ENCODE results near the gene KIN. TPM values are rescaled to one million over a fixed set of nuclear protein-coding genes. Genes with fewer than 3 reads are reported as not detected.
A peak's percentile ranks its signal among the peaks of the same experiment; 100 is the strongest.

The KIN gene
- total RNA-seq, 1 experiment from 2014 or later, result 27.9 TPM

GRCh38 chr10:7702288-7702812, 85.4 kb downstream of the KIN start:
- H3K9me3 ChIP-seq, result no peaks in the 10 kb centered on the region
- no peak overlapping the region for H3K4me3 Mint-ChIP-seq (ENCODE audit: unreplicated experiment)
- TF ChIP-seq, protein P1, sequence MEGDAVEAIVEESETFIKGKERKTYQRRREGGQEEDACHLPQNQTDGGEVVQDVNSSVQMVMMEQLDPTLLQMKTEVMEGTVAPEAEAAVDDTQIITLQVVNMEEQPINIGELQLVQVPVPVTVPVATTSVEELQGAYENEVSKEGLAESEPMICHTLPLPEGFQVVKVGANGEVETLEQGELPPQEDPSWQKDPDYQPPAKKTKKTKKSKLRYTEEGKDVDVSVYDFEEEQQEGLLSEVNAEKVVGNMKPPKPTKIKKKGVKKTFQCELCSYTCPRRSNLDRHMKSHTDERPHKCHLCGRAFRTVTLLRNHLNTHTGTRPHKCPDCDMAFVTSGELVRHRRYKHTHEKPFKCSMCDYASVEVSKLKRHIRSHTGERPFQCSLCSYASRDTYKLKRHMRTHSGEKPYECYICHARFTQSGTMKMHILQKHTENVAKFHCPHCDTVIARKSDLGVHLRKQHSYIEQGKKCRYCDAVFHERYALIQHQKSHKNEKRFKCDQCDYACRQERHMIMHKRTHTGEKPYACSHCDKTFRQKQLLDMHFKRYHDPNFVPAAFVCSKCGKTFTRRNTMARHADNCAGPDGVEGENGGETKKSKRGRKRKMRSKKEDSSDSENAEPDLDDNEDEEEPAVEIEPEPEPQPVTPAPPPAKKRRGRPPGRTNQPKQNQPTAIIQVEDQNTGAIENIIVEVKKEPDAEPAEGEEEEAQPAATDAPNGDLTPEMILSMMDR (IDR thresholded peaks at IDR 0.05; ENCODE audit: insufficient read depth in 1 of 2, low read depth in 1 of 2, low read length in 1 of 2, severe bottlenecking in 1 of 2, unreplicated experiment in 1 of 2), result no peak
- H3K27me3 Mint-ChIP-seq (ENCODE audit: insufficient read depth, unreplicated experiment), result no peaks in the 10 kb centered on the region
- no peak for DNase-seq
- H3K4me3 ChIP-seq (ENCODE audit: low read depth, low read length), result no peak overlapping the region
- peaks cover 9% of the 10 kb centered on the region for H3K9me3 Mint-ChIP-seq (ENCODE audit: unreplicated experiment)
- POLR2A ChIA-PET, result interaction anchor here (1.3 kb wide), 1 partner anchor 86 kb away, joined by 5 read pairs; the partner anchor contains the start of genes ATP5F1C and KIN
- no peak overlapping the region for H3K27ac Mint-ChIP-seq (ENCODE audit: unreplicated experiment)
- no peaks in the 10 kb centered on the region for H3K27me3 ChIP-seq (replicated peaks; ENCODE audit: control insufficient read depth, insufficient read depth, low read length)
- CTCF ChIA-PET, result interaction anchor here (1.2 to 2.5 kb wide), 3 partner anchors 15 to 177 kb away, joined by 6 to 10 read pairs (median 10); no protein-coding TSS in a partner anchor
- intact Hi-C loops (cut with micrococcal nuclease; ENCODE audit: unreplicated experiment), result loop anchor here (5.0 kb wide), 1 partner anchor 85 kb away; the partner anchor contains the start of genes ATP5F1C and KIN
- no peaks in the 10 kb centered on the region for H3K36me3 ChIP-seq (ENCODE audit: control insufficient read depth, insufficient read depth, low read length)
- no peaks in the 10 kb centered on the region for H3K36me3 Mint-ChIP-seq (ENCODE audit: insufficient read depth, unreplicated experiment)
- no TSS peak for BruUV-seq (replicated peaks)
- H3K4me1 ChIP-seq, result peaks cover 16% of the 10 kb centered on the region
- peaks cover 11% of the 10 kb centered on the region for H3K4me1 Mint-ChIP-seq (ENCODE audit: low read depth, unreplicated experiment)

GRCh38 chr10:7701158-7701742, 86.5 kb downstream of the KIN start:
- no peaks in the 10 kb centered on the region for H3K36me3 Mint-ChIP-seq (ENCODE audit: insufficient read depth, unreplicated experiment)
- peaks cover 9% of the 10 kb centered on the region for H3K9me3 Mint-ChIP-seq (ENCODE audit: unreplicated experiment)
- TF ChIP-seq, protein P1 (IDR thresholded peaks at IDR 0.05; ENCODE audit: insufficient read depth in 1 of 2, low read depth in 1 of 2, low read length in 1 of 2, severe bottlenecking in 1 of 2, unreplicated experiment in 1 of 2), result no peak
- no TSS peak for BruUV-seq (replicated peaks)
- no peaks in the 10 kb centered on the region for H3K27me3 ChIP-seq (replicated peaks; ENCODE audit: control insufficient read depth, insufficient read depth, low read length)
- H3K9me3 ChIP-seq, result no peaks in the 10 kb centered on the region
- POLR2A ChIA-PET, result no interaction called here
- intact Hi-C loops (cut with micrococcal nuclease; ENCODE audit: unreplicated experiment), result loop anchor here (5.0 kb wide), 1 partner anchor 86 kb away; the partner anchor contains the start of genes ATP5F1C and KIN
- H3K4me1 Mint-ChIP-seq (ENCODE audit: low read depth, unreplicated experiment), result peaks cover under 1% of the 10 kb centered on the region
- no peak for DNase-seq
- peak overlapping the region; percentile 52 for H3K27ac Mint-ChIP-seq (ENCODE audit: unreplicated experiment)
- H3K4me1 ChIP-seq, result peaks cover 9% of the 10 kb centered on the region
- H3K4me3 Mint-ChIP-seq (ENCODE audit: unreplicated experiment), result no peak overlapping the region
- no peaks in the 10 kb centered on the region for H3K36me3 ChIP-seq (ENCODE audit: control insufficient read depth, insufficient read depth, low read length)
- CTCF ChIA-PET, result interaction anchor here (1.0 to 1.2 kb wide), 4 partner anchors 14 to 176 kb away, joined by 4 to 24 read pairs (median 9); no protein-coding TSS in a partner anchor
- no peak overlapping the region for H3K4me3 ChIP-seq (ENCODE audit: low read depth, low read length)
- no peaks in the 10 kb centered on the region for H3K27me3 Mint-ChIP-seq (ENCODE audit: insufficient read depth, unreplicated experiment)

Other genes with a start within 250 kb of the KIN start
- 0.18 and 0.51 TPM in 2 replicates for gene ITIH5, start 121.0 kb downstream of the KIN start, total RNA-seq (2022)
- gene ITIH2, start 84.7 kb downstream of the KIN start, total RNA-seq (2022), result 13.3 and 20.3 TPM in 2 replicates
- 568 and 613 TPM in 2 replicates for gene ATP5F1C, start 184 bp upstream of the KIN start, total RNA-seq (2022)
- 28.9 and 30.6 TPM in 2 replicates for gene TAF3, start 30.5 kb upstream of the KIN start, total RNA-seq (2022)

All from Caco-2 (cell line).